ENCODE measurements around the gene ABHD12. TPM values are rescaled to one million over a fixed set of nuclear protein-coding genes. Genes with fewer than 3 reads are reported as not detected.

The ABHD12 gene
- total RNA-seq, 2 donors from 2014 or later = 70.1 to 84.7 TPM

DNA sequence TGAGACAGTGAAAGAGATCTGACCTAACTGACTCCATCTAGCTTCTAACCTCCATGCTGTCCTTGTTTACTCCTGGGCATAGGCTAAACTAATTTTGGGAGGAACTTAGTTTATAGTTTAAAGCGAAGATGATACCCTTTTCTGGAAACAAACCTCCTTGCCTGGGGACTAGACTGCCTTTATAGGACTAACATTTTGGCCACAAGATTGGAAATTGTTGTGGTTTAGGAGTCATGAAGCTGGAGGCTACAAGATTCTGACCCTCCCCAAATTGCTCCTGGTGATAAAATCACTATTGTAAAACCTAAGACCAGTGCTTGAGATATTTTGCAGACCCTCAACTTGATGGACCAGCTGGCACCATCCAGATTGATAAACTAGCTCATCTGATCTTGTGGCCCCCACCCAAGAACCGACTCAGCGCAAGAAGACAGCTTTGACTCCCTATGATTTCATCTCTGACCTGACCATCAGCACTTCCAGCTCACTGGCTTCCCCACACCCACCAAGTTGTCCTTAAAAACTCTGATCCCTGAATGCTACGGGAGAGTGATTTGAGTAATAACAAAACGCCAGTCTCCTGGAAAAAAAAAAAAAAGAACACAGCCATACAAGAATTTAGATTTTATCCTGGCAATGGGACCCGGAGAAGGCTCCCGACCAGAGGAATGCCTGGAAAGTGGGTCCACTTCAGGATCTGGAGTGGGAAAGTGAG, 63.0 kb downstream of the ABHD12 start:
- DNase-seq (ENCODE audit: low spot score) = no peak

DNA sequence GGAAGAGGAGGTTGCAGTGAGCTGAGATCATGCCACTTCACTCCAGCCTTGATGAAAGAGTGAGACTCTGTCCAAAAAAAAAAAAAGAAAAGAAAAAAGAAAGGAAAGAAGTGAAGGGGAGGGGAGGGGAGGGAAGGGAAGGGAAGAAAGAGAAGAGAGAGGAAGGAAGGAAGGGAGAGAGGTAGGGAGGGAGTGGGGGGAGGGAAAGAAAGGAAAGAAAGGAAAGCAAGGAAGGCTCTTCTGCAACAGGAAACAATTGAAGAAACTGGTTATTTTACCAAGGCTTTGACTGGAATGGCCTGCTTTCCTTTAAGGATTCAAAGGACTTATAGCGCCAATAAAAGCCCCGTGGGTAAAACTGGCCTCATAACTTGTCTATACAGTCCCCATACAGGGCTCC, 64.6 kb downstream of the ABHD12 start:
- WGBS = 66% methylated on average over 2 of the region's 2 CpGs
- intact Hi-C loops (cut with DNase I) = no loop called here
- Histone ChIP-seq H3K36me3 (no peaks in the 10 kb centered on the region), H3K4me1 (replicated peaks) (peaks cover 4% of the 10 kb centered on the region), H3K4me3 (no peak overlapping the region), H3K27me3 (replicated peaks; ENCODE audit: insufficient read depth) (no peaks in the 10 kb centered on the region), H3K9me3 (no peaks in the 10 kb centered on the region), H3K27ac (no peak overlapping the region)
- TF ChIP-seq POLR2AphosphoS5 (IDR thresholded peaks at IDR 0.05) (no peak), POLR2A (IDR thresholded peaks at IDR 0.05) (no peak)
- TF ChIP-seq, protein P1, sequence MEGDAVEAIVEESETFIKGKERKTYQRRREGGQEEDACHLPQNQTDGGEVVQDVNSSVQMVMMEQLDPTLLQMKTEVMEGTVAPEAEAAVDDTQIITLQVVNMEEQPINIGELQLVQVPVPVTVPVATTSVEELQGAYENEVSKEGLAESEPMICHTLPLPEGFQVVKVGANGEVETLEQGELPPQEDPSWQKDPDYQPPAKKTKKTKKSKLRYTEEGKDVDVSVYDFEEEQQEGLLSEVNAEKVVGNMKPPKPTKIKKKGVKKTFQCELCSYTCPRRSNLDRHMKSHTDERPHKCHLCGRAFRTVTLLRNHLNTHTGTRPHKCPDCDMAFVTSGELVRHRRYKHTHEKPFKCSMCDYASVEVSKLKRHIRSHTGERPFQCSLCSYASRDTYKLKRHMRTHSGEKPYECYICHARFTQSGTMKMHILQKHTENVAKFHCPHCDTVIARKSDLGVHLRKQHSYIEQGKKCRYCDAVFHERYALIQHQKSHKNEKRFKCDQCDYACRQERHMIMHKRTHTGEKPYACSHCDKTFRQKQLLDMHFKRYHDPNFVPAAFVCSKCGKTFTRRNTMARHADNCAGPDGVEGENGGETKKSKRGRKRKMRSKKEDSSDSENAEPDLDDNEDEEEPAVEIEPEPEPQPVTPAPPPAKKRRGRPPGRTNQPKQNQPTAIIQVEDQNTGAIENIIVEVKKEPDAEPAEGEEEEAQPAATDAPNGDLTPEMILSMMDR (IDR thresholded peaks at IDR 0.05) = no peak
- DNase-seq (ENCODE audit: low spot score) = no peak

More for the DNA sequence above, 63.0 kb downstream of the ABHD12 start:
- H3K4me3 ChIP-seq = no peak overlapping the region
- intact Hi-C loops (cut with DNase I) = no loop called here
- WGBS = 80% methylated on average over 7 of the region's 7 CpGs
- H3K27me3 ChIP-seq (replicated peaks; ENCODE audit: insufficient read depth) = no peaks in the 10 kb centered on the region
- H3K4me1 ChIP-seq (replicated peaks) = no peaks in the 10 kb centered on the region
- no peaks in the 10 kb centered on the region for H3K9me3 ChIP-seq
- H3K36me3 ChIP-seq = no peaks in the 10 kb centered on the region
- no peak overlapping the region for H3K27ac ChIP-seq
- TF ChIP-seq POLR2AphosphoS5 (IDR thresholded peaks at IDR 0.05) = no peak
- TF ChIP-seq, protein P1 (IDR thresholded peaks at IDR 0.05) = no peak
- no peak for TF ChIP-seq POLR2A (IDR thresholded peaks at IDR 0.05)

DNA sequence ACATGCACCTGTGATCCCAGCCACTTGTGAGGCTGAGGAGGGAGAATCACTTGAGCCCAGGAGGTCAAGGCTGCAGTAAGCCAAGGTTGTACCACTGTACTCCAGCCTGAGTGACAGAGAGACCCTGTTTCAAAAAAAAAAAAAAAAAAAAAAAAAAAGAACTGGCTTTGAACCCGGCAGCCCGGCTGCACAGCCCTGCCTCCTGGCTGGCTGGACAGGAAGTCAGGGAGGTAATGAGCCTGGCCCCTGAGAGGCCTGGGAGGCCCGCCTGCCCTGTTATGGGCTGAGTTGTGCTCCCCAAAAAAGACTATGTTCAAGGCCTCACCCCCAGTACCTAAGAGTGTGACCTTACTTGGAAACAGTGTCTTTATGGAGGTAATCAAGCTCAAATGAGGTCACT, 65.6 kb downstream of the ABHD12 start:
- Histone ChIP-seq H3K27ac (no peak overlapping the region), H3K27me3 (replicated peaks; ENCODE audit: insufficient read depth) (no peaks in the 10 kb centered on the region), H3K4me3 (no peak overlapping the region), H3K9me3 (no peaks in the 10 kb centered on the region), H3K4me1 (replicated peaks) (peaks cover 4% of the 10 kb centered on the region), H3K36me3 (no peaks in the 10 kb centered on the region)
- 53% methylated on average over 3 of the region's 3 CpGs for WGBS
- TF ChIP-seq, protein P1 (IDR thresholded peaks at IDR 0.05) = no peak
- no peak for TF ChIP-seq POLR2A (IDR thresholded peaks at IDR 0.05)
- no peak for TF ChIP-seq POLR2AphosphoS5 (IDR thresholded peaks at IDR 0.05)
- intact Hi-C loops (cut with DNase I) = no loop called here
- DNase-seq (ENCODE audit: low spot score) = no peak

DNA sequence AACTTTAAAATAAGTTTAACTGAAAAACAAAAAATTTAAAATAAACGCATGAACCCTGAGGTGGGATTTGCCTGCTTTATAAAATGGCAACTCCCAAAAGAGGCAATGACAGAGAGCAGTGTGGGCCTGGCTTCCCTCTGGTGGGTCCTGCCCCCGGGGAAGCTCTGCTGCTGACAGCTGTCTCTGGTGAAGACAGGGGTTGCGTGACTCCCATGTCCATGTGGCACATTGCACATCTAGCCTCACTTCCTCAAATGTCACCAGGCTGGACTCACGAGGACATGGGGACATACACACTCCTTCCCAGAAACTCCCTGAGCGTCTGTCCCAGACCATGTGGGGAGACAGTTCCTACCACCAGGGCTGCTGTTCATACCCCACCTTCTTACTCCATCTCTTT, 66.2 kb downstream of the ABHD12 start:
- H3K36me3 ChIP-seq = no peaks in the 10 kb centered on the region
- DNase-seq (ENCODE audit: low spot score) = no peak
- no peak overlapping the region for H3K27ac ChIP-seq

More for the DNA sequence above, 66.2 kb downstream of the ABHD12 start:
- WGBS = 84% methylated on average over 5 of the region's 5 CpGs
- Histone ChIP-seq H3K4me1 (replicated peaks) (peaks cover 4% of the 10 kb centered on the region), H3K4me3 (no peak overlapping the region), H3K27me3 (replicated peaks; ENCODE audit: insufficient read depth) (no peaks in the 10 kb centered on the region), H3K9me3 (no peaks in the 10 kb centered on the region)
- no peak for TF ChIP-seq POLR2AphosphoS5 (IDR thresholded peaks at IDR 0.05)
- no peak for TF ChIP-seq POLR2A (IDR thresholded peaks at IDR 0.05)
- TF ChIP-seq, protein P1 (IDR thresholded peaks at IDR 0.05) = no peak
- intact Hi-C loops (cut with DNase I) = no loop called here
